Upper lobe of right lung (tissue), 1 donor: ENCODE measurements around the gene EPN3. TPM values are rescaled to one million over a fixed set of nuclear protein-coding genes. Genes with fewer than 3 reads are reported as not detected.

Source experiments
- ATAC-seq: fragments of 200-7000 bp; cut with Tn5 transposase; one replicate; pipeline ENCODE4 v1.9.1; 2020; ENCODE audit warnings: mild to moderate bottlenecking, moderate library complexity
- DNase-seq: peaks from one replicate; pipeline ENCODE4 v3.0.0-alpha.2; 2020
- H3K27ac ChIP-seq: fragments of 200-600 bp; one replicate; pipeline ENCODE4 v1.8.0; 2022
- H3K27me3 ChIP-seq: fragments of 200-600 bp; one replicate; pipeline ENCODE4 v1.8.0; 2022; ENCODE audit warnings: mild to moderate bottlenecking
- H3K36me3 ChIP-seq: fragments of 200-600 bp; one replicate; pipeline ENCODE4 v1.8.0; 2022
- H3K4me1 ChIP-seq: fragments of 200-600 bp; one replicate; pipeline ENCODE4 v1.8.0; 2022
- H3K4me3 ChIP-seq: fragments of 200-600 bp; one replicate; pipeline ENCODE4 v1.8.0; 2022; ENCODE audit warnings: mild to moderate bottlenecking
- H3K9me3 ChIP-seq: fragments of 200-600 bp; one replicate; pipeline ENCODE4 v1.8.0; 2022
- CTCF ChIP-seq: fragments of 200-600 bp; IDR thresholded peaks from one replicate; pipeline ENCODE4 v1.8.0; 2022; ENCODE audit warnings: antibody characterized with exemption
- intact Hi-C: fragments of 100-400 bp; cut with DNase I; formaldehyde crosslinking; loops from one replicate; pipeline ENCODE4 v1.11.0; 2022
- total RNA-seq: library from RNA; stranded (reverse); fragmentation: NEBNext Ultra II Directional; extraction: Animal tissue kit (Norgen Biotek cat#: 25700); gene quantifications from one replicate; pipeline ENCODE4 v1.2.1, GENCODE V29; 2021
- donor health status: DM: no; HTN: yes; CAD: no; lungs with severe emphysema.

The EPN3 gene
- total RNA-seq, 1 donor from 2014 or later, result 0.09 TPM

- no peaks in the 10 kb centered on the region for H3K9me3 ChIP-seq
- H3K27ac ChIP-seq, result no peak overlapping the region
- intact Hi-C loops, result no loop called here
- DNase-seq (no peak), ATAC-seq (no peak)
- no peaks in the 10 kb centered on the region for H3K27me3 ChIP-seq
- TF ChIP-seq CTCF, result no peak
- H3K4me3 ChIP-seq, result no peak overlapping the region
- no peaks in the 10 kb centered on the region for H3K36me3 ChIP-seq
- H3K4me1 ChIP-seq, result no peaks in the 10 kb centered on the region
These were observed 19.0 kb upstream of the EPN3 start for GRCh38 chr17:50513495-50513894.

GRCh38 chr17:50514388-50514787 lies 18.1 kb upstream of the EPN3 start:
- no peak overlapping the region for H3K4me3 ChIP-seq
- no peaks in the 10 kb centered on the region for H3K27me3 ChIP-seq
- no peaks in the 10 kb centered on the region for H3K36me3 ChIP-seq
- intact Hi-C loops, result no loop called here
- no peak for TF ChIP-seq CTCF
- no peak overlapping the region for H3K27ac ChIP-seq
- no peak for DNase-seq
- no peaks in the 10 kb centered on the region for H3K4me1 ChIP-seq
- no peaks in the 10 kb centered on the region for H3K9me3 ChIP-seq
- no peak for ATAC-seq

GRCh38 chr17:50514936-50515702 lies 17.4 kb upstream of the EPN3 start:
- Histone ChIP-seq H3K27me3 (no peaks in the 10 kb centered on the region), H3K9me3 (no peaks in the 10 kb centered on the region), H3K4me3 (no peak overlapping the region), H3K36me3 (no peaks in the 10 kb centered on the region), H3K4me1 (no peaks in the 10 kb centered on the region), H3K27ac (no peak overlapping the region)
- intact Hi-C loops, result no loop called here
- TF ChIP-seq CTCF, result no peak
- DNase-seq, result no peak
- no peak for ATAC-seq

GRCh38 chr17:50517011-50517410 lies 15.5 kb upstream of the EPN3 start:
- no peaks in the 10 kb centered on the region for H3K27me3 ChIP-seq
- H3K4me1 ChIP-seq, result no peaks in the 10 kb centered on the region
- H3K27ac ChIP-seq, result no peak overlapping the region
- no peaks in the 10 kb centered on the region for H3K36me3 ChIP-seq
- DNase-seq (no peak), ATAC-seq (no peak)
- no peak for TF ChIP-seq CTCF
- no peak overlapping the region for H3K4me3 ChIP-seq
- H3K9me3 ChIP-seq, result no peaks in the 10 kb centered on the region
- intact Hi-C loops, result no loop called here

- Histone ChIP-seq H3K4me3 (no peak overlapping the region), H3K4me1 (no peaks in the 10 kb centered on the region), H3K27ac (no peak overlapping the region), H3K27me3 (no peaks in the 10 kb centered on the region), H3K9me3 (no peaks in the 10 kb centered on the region), H3K36me3 (no peaks in the 10 kb centered on the region)
- TF ChIP-seq CTCF, result no peak
- intact Hi-C loops, result no loop called here
- DNase-seq (no peak), ATAC-seq (no peak)
These were observed 14.8 kb upstream of the EPN3 start for GRCh38 chr17:50517504-50518383.
